ENCODE results near the gene TM4SF4. TPM values are rescaled to one million over a fixed set of nuclear protein-coding genes. Genes with fewer than 3 reads are reported as not detected.
"Not testable (repeated sequence)": the region's sequence is repeated elsewhere in the genome, so short reads cannot be mapped to it uniquely, and the experiment has no call there.

TM4SF4 gene, protein sequence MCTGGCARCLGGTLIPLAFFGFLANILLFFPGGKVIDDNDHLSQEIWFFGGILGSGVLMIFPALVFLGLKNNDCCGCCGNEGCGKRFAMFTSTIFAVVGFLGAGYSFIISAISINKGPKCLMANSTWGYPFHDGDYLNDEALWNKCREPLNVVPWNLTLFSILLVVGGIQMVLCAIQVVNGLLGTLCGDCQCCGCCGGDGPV
- not detected for total RNA-seq

DNA sequence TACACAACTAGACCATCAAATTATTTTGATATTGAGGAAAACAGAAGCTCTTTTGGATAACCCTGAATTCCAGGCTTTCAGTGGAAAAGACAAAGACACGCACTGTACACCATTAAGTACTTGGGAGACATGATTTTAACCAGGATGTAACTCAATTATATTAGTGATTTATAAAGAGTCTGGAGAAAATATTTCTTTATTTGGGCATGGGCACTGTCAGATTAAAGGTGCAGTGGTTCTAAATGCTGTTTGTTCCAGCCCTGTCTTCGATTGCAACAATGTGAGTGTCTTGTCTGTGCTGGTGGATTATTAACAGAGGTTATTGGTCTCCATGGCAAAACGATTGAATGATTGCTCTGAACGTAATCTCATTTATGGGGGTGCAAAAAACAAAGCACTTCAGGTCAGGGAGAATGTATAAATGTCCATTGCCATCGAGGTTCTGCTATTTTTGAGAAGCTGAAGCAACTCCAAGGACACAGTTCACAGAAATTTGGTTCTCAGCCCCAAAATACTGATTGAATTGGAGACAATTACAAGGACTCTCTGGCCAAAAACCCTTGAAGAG, at the start of gene TM4SF4:
Gene TM4SF4 (plus strand): TSS at position 448 of the 568 bp plus-strand sequence. CDS start 181 bp downstream, outside the sequence.
- ChIA-PET CTCF (no interaction called here), POLR2A (no interaction called here)

DNA sequence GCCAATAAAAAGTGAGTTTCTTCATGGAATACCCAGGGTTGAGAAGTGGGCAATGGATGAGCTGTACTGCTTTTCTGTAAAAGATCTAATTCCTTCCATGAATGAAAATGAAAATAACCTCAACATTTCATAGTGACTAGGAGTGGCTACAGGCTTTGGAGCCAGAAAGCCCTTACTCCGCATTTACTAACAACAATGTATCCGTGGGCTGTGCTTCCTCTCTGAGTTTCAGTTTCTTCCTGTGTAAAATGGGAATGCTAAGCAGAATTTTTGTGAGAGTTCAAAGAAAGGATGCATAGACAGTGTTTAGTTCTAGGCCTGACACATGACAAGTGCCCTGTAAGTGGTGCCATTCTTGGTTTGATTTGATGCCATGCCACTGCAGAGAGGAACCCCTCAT, 49.6 kb upstream of the TM4SF4 start:
- ChIA-PET POLR2A (no interaction called here), CTCF (no interaction called here)

DNA sequence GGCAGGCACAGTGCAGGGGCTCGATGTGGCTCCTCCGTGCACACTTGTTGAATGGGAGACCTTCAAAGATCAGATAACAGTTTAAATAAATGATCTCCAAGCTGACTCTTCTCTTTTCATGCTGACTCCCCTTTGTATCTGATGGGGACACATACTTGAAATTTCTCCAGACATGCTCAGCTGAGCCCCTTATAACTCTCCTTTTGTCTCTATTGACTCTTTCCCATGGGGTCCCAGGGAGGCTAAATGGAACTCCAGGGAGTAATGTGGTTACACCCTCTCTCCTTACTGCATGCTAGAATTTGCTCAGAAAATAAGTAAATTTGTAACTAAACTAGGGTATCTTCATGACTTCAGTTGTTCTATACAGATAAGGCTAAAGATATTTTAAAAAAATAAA, 48.2 kb upstream of the TM4SF4 start:
- ChIA-PET POLR2A (no interaction called here), CTCF (no interaction called here)

DNA sequence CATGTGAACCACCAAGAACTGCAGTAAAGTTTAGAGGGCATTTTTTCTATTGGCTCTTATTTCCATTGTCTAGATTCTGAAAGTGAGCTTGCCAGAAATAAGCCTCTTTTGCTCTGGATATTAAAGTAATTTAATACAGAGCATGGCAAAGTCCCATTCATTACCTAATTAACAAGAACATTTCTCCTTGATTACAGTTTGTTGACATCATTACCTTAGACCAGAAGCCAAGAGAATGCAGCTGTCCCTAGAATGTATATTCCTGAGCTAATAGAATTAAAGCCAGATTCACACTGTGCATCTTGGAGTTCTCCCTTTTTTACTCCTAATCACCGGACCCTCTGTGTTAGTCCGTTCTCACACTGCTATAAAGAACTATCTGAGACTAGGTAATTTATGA, 46.4 kb upstream of the TM4SF4 start:
- POLR2A ChIA-PET: no interaction called here
- CTCF ChIA-PET: no interaction called here

DNA sequence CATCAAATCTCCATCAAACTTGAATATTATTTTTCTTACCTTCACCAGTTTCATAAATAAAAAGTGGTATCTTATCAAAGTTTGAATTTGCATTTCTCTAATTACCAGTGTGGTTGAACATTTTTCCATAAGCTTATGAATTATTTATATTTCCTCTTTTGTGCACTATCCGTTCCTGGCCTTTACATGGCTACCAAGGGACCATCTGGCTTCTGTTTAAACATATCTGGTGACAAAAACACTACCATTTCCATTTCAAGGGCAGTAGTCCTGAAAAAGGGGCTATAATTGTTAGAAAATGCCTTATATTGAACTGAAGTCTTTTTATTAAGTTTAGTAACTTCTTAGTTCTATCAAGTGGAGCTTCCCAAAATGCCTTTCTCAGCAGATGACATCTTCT, 44.3 kb upstream of the TM4SF4 start:
- CTCF ChIA-PET: interaction anchor here (0.7 kb wide), 1 partner anchor 786 kb away, joined by 3 read pairs; no protein-coding TSS in a partner anchor

DNA sequence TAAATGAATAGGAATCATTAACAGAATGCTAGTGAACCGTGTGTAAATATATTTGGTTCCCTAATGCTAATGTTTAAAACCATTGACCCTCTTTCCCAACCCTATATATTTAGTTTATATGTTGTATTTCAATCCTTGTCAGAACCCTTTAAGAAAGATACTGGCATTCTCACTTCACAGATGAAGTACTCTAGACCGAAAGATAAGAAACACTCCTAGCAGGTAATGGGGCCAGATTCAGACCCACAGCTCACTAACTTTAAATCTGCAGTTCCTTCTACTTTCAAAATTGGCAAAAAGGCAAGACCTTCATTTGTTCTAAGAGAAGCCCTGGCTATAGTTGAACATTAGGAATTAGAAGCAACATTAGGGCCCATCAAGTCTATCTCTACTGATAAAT, 42.3 kb upstream of the TM4SF4 start:
- ChIA-PET POLR2A (no interaction called here), CTCF (no interaction called here)

More for the DNA sequence above, 44.3 kb upstream of the TM4SF4 start:
- POLR2A ChIA-PET: interaction anchor here (0.7 kb wide), 1 partner anchor 66 kb away, joined by 8 read pairs; no protein-coding TSS in a partner anchor

DNA sequence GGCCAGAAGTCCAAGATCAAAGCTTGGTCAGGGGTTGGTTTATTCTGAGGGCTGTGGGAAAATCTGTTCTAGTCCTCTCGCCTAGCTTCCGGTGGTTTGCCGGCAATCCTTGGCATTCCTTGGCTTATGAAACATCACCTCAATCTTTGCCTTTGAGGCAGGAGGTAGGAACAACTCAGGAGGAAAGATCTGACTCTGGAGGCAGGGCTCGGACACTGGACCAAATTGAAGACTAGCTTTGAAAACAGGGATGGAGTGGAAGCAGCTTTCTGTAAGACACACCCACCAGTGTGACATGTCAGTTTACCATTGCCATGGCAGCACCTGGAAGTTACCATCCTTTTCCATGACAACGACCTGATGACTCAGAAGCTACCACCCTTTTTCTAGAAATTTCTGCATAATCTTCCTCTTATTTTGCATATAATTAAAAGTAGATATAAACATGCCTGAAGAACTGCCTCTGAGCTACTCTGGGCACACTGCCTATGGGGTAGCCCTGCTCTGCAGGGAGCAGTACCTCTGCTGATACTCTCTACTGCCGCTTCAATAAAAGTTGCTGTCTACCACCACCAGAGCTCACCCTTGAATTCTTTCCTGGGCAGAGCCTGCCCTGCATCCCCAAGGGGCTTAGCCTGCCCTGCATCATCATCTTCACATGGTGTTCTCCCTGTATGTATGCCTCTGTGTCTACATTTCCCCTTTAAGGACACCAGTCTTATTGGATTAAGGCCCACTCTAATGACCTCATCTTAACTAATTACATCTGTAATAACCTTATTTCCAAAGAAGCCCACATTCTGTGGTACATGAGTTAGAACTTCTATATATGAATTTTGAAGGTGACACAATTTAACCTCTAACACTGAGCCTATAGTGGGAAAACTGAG, 38.3 kb upstream of the TM4SF4 start:
- ChIA-PET POLR2A (no interaction called here), CTCF (no interaction called here)

DNA sequence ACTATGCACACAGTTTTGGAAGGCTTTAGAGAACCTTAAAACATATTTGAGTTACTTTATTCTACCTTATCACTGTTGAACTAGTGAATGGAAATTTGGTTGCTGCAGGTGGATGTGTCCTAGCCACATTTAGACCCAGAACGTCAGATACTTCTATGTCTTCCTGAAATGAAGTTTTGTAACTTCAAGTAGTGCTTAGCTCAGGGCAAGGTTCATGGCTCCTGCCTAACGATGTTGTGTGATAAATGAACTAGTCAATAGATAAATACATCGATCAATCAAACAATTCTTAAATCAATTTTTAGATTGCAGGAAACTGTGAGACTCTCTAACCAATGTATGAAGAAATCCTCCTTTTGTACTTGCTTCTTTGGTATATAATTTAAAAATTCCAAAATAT, 37.2 kb upstream of the TM4SF4 start:
- CTCF ChIA-PET: no interaction called here
- POLR2A ChIA-PET: no interaction called here

DNA sequence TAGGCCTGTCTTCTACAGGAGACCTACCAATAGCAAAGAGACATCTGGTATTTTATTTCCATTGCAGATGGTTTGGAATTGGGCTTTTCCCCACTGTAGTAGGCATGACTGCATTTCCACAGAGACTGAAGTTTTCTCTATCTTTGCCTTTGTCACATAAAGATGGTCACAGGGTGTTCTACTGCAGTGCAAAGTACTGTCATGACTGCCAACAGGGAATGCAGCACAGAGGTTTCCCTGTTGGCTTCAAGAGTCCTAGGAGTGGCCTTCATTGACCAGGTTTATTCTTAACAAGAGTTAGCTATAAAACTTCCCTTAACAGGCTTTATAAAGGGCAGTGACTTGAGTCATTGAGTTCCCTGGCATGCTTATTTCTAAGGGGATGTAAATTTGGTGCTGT, 36.8 kb upstream of the TM4SF4 start:
- POLR2A ChIA-PET: no interaction called here

DNA sequence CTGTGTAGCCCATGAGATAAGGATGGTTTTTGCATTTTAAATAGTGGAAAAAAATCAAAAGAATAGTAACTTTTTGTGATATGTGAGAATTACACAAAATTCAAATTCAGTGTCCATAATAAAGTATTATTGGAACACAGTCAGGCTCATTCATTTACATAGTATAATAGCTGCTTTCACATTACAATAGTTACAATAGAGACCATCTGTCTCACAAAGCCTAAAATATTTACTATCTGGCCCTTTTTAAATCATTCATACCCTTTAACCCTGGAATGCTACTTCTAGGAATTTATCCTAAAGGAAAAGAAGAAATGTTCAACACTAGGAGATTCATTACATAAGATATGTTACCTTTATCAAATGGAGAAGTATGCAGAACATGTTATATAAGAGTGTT, 35.5 kb upstream of the TM4SF4 start:
- ChIA-PET CTCF (no interaction called here), POLR2A (no interaction called here)

More for the DNA sequence above, 36.8 kb upstream of the TM4SF4 start:
- CTCF ChIA-PET: no interaction called here

DNA sequence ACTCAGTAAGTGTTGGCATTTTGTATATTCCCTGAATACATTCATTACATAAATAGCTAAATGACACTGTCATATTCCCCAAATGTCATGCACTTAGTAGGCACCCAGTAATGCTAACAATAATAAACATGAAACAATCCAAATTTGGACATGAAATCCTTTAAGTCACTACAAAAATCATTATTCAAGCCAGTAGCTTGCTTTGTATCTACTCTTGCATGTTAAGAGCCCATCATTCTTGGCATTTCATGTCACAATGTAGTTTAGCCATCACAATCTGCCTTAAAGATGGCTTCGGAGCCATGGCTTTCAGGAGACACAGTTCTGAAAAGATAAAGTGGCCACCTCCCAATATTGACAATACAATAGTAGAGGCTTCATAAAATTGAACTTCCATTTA, 32.9 kb upstream of the TM4SF4 start:
- ChIA-PET CTCF (no interaction called here), POLR2A (no interaction called here)

DNA sequence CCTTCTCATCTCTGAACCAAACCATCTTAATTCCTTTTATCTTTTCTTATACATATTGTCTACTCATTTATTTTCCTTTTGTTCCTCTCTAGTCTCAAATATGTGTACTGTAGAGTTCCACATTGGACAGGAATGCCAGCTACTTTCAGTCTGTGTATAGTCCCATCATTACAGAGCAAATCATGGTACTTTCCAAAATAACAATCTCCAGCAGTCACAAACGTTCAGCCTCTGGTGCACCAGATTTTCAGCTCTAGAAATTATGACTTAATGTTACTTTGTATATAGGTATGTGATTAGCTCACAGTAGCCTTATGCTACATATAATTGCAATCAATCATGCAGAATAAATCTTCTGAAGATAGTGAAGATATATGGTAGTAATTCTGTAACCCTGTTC, 32.5 kb upstream of the TM4SF4 start:
- ChIA-PET CTCF (no interaction called here), POLR2A (no interaction called here)

DNA sequence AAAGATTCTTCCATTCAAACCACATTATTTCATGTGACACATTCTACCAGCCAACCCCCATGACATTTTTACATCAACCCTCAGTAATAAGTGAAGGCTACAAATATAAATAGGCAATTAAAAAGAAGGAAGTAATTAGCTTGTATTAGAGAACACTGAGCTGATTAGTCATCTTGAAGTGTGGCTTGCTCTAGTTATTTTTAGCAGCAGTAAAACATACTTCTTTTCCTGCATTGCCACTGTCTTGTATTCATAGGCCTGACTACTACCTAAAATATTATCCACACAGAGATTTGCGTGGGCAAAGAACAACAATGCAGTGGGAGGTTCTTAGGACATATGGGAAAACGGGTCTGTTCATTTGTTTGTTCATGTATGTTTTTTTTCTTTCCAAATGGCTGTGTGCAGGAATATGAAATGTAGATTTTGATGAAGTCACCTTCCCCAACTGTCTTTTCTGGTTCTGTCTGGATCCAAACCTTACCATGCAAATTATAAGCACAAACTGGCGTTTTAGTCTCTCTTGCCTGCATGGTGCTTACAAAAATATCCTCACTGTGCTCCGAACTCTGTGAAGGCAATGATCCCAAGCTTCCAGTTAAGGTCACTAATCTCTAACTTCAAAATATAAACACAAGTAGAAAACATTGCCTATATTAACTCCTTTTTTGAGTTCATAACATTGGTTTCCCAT, 31.5 kb upstream of the TM4SF4 start:
- CTCF ChIA-PET: no interaction called here
- POLR2A ChIA-PET: no interaction called here

DNA sequence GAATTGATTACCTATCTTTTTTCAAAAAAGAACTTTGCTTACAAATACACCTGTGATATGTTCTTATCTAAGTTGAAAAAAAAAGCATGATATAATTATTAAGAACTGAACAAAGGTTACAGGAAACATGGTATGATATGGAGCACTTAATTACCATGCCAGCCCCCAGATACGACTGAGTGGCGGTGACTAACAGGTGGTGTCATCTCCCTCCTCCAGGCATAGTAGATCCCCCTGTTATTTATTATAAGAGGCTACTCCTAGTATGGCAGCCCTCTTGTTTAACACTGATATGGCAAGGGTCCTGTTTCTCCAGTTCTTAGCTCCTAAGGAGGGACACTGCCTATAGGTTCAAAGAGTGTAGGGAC, 31.0 kb upstream of the TM4SF4 start:
- ChIA-PET CTCF (interaction anchor here (0.6 kb wide), 1 partner anchor 30 kb away, joined by 3 read pairs; no protein-coding TSS in a partner anchor), POLR2A (no interaction called here)

DNA sequence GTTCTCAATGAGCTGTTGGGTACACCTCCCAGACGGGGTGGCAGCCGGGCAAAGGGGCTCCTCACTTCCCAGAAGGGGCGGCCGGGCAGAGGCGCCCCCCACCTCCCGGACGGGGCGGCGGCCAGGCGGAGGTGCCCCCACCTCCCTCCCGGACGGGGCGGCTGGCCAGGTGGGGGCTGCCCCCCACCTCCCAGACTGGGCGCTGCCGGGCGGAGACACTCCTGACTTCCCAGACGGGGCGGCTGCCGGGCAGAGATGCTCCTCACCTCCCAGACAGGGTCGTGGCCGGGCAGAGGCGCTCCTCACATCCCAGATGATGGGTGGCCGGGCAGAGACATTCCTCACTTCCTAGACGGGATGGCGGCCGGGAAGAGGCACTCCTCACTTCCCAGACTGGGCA, 29.6 kb upstream of the TM4SF4 start:
- POLR2A ChIA-PET: not testable (repeated sequence)

DNA sequence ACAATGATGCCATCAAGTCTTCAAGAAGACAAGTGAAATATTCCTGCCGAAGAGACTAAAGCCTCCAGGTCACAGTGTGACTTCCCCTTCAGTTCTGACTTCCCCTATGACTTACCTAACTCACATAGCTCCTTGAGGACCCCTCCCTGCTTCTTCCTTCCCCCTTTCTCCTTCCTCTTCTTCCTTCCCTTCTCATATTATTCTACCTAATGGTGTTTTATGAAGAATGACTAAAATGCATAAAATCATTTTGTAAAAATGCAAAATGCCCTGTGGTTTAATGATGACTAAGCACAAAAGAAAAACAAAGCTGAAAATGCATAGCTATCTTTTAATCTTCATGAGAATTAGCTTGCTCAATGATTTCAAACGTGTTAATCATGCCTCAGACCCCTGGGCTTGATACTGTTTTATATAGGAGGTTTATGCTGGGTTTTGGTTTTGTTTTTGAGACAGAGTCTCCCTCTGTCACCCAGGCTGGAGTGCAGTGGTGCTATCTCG, 26.1 kb upstream of the TM4SF4 start:
- ChIA-PET POLR2A (no interaction called here), CTCF (interaction anchor here (1.0 kb wide), 1 partner anchor 321 kb away, joined by 3 read pairs; no protein-coding TSS in a partner anchor)

More for the DNA sequence above, 29.6 kb upstream of the TM4SF4 start:
- CTCF ChIA-PET: not testable (repeated sequence)

DNA sequence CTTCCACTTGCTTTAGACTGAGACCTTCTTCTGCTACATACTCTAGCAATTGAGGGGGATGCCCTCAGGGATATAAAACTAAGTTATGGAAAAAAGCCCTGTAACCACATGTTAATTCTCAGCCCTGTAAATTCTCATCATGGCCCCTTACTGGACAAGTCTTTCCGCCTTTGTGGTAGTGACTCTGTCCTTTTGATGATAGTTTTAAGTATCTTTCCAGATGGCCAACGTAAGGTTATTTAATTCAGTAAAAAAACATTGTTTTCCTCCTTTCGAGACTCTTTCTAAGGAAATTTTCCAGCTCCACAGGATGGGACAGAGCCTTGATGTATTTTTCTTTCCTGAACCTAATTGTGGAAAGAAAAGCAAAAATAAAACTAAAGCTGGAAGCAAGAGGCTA, 25.3 kb upstream of the TM4SF4 start:
- CTCF ChIA-PET: no interaction called here
- POLR2A ChIA-PET: no interaction called here

DNA sequence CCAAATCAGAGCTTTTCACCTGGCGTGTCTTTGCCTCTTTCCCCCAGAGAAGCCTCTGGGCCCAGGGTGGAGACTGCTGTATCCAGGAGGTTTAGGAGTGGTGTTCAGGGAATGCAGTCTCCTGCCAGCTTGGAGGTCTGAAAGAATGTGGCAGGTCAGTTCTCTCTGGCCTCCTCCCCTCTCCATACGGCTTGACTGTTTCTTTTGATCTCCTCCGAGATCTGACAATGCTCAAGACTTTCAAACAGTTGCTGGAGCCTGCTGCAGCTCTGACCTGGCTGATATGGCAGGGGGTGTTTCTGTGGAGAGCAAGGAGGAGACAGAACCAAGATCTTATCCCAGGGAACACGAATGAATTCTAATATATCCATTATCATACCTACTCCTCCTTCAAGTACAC, 24.7 kb upstream of the TM4SF4 start:
- ChIA-PET CTCF (no interaction called here), POLR2A (no interaction called here)

DNA sequence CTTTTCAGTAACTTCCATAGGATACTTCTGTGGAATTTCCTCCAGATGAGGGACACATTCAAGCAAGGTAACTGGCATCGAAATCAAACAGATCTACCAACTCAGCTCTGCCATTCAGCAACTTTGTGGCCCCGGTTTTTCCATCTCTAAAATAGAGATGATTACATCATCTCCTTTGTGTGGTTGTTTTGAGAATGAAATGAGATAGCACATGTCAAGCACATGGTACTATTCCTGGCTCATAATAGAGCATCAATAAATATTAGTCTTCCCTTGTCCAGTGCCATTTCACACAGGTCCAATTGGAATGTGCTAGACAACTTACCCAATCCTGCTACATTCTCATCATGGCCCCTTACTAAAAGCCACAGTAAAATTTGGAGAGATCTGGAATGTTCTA, 24.2 kb upstream of the TM4SF4 start:
- CTCF ChIA-PET: no interaction called here

DNA sequence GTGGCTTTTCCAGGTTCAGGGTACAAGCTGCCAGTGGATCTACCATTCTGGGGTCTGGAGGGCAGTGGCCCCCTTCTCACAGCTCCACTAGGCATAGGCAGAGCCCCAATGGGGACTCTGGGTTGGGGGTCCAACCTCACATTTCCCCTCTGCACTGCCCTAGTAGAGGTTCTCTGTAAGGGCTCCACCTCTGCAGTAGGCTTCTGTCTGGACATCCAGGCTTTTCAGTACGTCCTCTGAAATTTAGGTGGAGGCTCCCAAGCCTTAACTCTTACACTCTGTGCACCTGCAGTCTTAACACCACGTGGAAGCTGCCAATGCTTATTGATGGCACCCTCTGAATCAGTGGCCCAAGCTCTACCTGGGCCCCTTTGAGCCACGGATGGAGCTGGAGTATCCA, 22.5 kb upstream of the TM4SF4 start:
- POLR2A ChIA-PET: no interaction called here
- CTCF ChIA-PET: no interaction called here

More for the DNA sequence above, 24.2 kb upstream of the TM4SF4 start:
- POLR2A ChIA-PET: no interaction called here
